Limb (tissue), 2 donors: Measurements from ENCODE around the gene LTBP4.
A peak's percentile ranks its signal among the peaks of the same experiment; 100 is the strongest.
"Not testable (repeated sequence)": the region's sequence is repeated elsewhere in the genome, so short reads cannot be mapped to it uniquely, and the experiment has no call there.

Source experiments
- DNase-seq, 2 donors: peaks; one replicate each; pipeline ENCODE4 v3.0.0-alpha.2; 2016; ENCODE audit errors: extremely low spot score in 2 of 2

Gene LTBP4

DNA sequence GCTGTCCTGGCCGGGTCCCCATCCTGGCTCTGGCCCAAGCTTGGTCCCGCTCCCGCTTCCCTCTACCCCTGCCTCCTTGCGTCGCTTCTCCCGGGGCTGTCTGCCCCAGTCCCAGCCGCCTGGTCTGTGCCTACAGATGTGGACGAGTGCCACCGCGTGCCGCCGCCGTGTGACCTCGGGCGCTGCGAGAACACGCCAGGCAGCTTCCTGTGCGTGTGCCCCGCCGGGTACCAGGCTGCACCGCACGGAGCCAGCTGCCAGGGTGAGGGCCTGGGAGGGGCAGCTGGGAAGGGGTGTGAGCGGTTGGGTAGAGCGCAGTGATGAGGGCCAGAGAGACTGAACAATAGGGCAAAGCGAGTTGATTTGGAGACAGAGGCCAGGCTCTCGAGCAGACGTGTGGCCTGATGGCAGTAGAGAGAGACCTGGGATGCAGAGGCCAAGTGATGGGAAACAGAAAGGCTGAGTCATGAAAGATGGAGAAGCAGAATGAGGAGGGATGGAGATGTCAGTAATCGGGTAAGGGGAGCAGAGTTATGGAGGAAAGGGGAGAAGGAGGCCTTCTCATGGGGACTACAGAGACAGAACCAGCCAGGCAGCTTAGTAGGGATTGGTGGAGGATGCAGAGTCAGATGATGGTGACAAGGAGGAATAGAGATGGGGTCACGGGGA lies 9.4 kb downstream of the LTBP4 start:
- peak in 1 of 2 donors; percentile 61 for DNase-seq

- no peak for DNase-seq
These were observed 9.9 kb downstream of the LTBP4 start for GRCh38 chr19:40611096-40611495.

GRCh38 chr19:40611900-40612698 lies 10.9 kb downstream of the LTBP4 start:
- DNase-seq, result no peak

GRCh38 chr19:40612831-40613689 lies 11.9 kb downstream of the LTBP4 start:
- peak in 1 of 2 donors; percentile 84 for DNase-seq

DNA sequence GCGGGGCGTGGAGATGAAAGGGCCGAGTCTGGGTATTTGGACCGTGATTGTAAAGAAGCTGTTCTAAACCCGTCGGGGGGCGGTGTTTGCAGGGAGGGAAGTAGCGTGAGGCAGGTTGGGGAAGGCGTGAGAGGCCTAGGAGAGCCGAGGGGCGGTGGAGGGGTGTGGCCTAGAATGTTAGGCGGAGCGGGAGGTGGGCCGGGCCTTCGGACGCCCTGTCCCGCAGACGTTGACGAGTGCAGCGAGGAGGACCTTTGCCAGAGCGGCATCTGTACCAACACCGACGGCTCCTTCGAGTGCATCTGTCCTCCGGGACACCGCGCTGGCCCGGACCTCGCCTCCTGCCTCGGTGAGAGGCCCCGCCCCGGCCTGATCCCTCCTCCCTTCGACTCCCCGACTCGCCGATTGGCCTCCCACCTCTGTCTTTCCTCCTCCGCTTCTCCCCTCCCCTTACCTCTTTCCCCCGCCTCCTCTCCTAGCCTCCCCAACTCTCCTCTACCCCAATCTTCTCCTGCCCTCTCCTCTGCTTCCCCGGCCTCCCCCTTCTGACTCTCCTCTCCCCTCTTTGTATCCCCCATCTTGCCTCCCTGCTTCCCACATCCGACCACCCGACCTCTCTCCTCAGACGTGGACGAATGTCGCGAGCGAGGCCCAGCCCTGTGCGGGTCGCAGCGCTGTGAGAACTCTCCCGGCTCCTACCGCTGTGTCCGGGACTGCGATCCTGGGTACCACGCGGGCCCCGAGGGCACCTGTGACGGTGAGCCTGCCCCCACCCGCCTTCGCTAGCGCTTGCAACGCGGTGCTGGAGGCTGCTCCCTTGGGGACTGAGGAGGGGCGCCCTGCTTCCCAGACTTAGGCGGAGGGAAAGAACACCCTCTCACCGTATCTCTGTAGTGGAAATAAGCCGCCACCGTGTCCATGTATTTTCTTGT lies 12.8 kb downstream of the LTBP4 start:
- peak; percentile 73 to 86 for DNase-seq

- DNase-seq, result peak; percentile 72 to 74
These were observed 13.6 kb downstream of the LTBP4 start for GRCh38 chr19:40614622-40615411.

DNA sequence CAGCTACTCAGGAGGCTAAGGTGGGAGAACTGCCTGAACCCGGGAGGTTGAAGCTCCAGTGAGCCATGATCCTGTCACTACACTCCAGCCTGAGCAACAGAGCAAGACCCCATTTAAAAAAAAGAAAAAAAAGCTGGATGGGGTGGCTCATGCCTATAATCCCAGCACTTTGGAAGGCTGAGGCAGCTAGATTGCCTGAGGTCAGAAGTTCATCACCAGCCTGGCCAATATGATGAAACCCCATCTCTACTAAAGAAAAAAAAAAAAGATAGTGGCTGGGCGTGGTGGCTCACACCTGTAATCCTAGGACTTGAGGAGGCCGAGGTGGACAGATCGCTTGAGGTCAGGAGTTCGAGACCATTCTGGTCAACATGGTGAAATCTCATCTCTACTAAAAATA lies 15.0 kb downstream of the LTBP4 start:
- DNase-seq, result no peak

GRCh38 chr19:40616941-40617340 lies 15.8 kb downstream of the LTBP4 start:
- no peak for DNase-seq

GRCh38 chr19:40617961-40618360 lies 16.8 kb downstream of the LTBP4 start:
- DNase-seq, result no peak

DNA sequence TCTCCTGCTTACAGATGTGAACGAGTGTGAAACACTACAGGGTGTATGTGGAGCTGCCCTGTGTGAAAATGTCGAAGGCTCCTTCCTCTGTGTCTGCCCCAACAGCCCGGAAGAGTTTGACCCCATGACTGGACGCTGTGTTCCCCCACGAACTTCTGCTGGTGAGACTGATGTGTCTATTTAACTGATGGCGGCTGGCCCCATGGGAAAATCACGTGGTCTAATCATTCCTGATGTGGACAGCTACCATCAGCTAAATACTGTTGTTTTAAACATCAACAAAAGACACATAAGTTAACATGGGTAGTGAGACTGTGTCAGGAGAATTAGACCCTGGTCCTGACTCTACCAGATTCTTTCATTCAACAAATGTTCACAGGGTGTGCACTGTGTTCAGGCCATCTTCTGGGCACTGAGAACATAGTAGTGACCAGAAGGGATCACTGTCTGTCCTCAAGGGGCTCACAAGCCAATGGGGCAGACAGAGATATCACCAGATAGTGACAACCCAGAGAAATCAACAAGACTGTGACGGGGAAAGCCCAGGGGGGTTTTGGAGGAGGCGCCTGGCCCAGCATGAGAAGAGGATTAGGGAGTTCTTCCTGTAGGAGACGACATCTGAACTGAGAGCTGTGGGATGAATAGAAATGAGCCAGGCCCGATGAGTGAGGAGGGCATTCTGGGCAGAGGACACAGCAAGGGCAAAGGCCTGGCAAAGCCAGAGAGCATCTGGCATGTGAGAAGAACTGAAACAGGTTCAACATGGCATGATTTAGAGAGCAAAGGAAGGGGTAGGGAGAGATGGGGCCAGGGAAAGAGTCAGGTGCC lies 18.4 kb downstream of the LTBP4 start:
- DNase-seq, result no peak

DNA sequence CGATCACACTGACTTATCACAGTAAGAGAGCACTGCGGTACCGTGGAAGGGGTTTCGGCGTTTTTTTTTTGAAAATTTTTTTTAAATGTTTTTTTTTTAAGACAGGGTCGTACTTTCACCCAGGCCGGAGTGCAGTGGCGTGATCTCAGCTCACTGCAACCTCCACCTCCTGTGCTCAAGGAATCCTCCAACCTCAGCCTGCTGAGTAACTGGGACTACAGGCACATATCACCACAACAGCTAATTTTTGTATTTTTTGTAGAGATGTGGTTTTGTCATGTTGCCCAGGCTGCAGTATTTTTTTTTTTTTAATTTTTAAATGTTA lies 19.0 kb downstream of the LTBP4 start:
- DNase-seq, result no peak

- DNase-seq, result no peak
These were observed 20.1 kb downstream of the LTBP4 start for GRCh38 chr19:40621283-40621682.

DNA sequence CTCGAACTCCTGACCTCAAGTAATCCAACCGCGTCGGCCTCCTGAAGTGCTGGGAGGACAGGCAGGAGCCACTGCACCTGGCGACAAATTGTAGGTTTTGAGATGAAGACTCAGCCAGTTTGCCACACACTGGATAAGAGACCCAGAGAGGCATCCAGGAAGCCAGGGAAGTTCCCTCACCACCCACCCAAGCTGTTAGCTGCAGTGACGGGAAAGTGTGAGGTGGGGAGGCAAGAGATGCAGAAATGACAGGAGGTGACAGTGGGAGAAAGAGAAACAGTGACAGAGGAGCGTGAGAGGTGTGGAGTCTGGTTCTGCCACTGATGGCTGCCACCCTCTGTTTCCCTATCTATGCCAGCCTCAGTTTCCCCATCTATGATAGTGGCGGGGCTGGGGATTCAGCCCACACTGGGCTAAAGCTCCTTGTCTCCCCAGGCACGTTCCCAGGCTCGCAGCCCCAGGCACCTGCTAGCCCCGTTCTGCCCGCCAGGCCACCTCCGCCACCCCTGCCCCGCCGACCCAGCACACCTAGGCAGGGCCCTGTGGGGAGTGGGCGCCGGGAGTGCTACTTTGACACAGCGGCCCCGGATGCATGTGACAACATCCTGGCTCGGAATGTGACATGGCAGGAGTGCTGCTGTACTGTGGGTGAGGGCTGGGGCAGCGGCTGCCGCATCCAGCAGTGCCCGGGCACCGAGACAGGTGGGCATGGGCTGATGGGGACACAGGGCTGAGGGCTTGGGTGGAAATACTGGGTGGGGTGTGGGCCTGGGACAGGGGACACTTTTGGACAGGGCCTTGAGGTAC lies 21.0 kb downstream of the LTBP4 start:
- no peak for DNase-seq

DNA sequence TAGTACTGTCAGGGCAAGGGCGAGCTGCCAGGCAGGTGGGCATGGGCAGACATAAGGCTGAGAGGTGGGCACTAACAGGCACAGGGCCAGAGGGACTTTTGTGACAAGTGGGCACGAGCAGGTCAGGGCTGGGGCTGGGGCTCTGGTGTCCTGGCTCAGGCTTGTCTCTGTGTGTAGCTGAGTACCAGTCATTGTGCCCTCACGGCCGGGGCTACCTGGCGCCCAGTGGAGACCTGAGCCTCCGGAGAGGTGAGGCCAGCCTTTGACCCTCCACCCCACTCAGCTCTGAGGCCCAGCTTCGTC lies 21.6 kb downstream of the LTBP4 start:
- no peak for DNase-seq

GRCh38 chr19:40623403-40624251 lies 22.5 kb downstream of the LTBP4 start:
- peak in 1 of 2 donors; percentile 68 for DNase-seq

DNA sequence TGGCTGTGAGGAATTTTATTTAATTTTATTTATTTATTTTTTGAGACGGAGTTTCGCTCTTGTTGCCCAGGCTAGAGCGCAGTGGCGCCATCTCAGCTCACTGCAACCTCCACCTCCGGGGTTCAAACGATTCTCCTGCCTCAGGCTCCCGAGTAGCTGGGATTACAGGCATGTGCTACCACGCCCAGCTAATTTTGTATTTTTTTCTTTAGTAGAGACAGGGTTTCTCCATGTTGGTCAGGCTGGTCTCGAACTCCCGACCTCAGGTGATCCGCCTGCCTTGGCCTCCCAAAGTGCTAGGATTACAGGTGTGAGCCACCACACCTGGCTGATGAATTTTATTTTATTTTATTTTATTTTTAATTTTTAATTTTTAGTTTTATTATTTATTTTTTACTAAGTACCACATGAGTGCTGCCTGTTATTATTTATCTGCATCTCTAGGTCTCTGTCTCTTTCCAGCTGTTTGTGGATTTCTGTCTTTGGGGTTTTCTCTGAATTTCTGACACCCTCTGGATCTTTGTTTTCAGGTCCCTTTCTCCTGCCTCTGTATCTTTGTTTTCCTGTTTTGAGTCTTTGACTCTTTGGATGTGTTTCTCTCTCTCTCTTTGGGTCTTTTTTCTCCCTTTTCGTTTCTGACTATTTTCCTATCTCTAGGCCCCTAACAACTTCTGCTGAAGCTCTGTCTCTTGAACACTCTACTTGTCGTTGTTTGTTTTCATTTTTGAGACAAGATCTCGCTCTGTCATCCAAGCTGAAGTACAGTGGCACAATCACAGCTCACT lies 23.4 kb downstream of the LTBP4 start:
- not testable (repeated sequence) for DNase-seq
